Osteoblast (primary cell): ENCODE results near the gene HMGA1. TPM values are rescaled to one million over a fixed set of nuclear protein-coding genes. Genes with fewer than 3 reads are reported as not detected.
"Not testable (repeated sequence)": the region's sequence is repeated elsewhere in the genome, so short reads cannot be mapped to it uniquely, and the experiment has no call there.

Experiments
- DNase-seq: peaks from one replicate; pipeline ENCODE4 v3.0.0; 2011; ENCODE audit warnings: low spot score, mixed read lengths; ENCODE audit not compliant: insufficient read length; ENCODE audit errors: missing footprints
- H2AFZ ChIP-seq: 2 replicates; pipeline ENCODE4 v1.6.0; 2011; ENCODE audit warnings: mild to moderate bottlenecking, low read length
- H3K27ac ChIP-seq: 2 replicates; pipeline ENCODE4 v1.5.1; 2011; ENCODE audit warnings: mild to moderate bottlenecking, low read depth, low read length, moderate library complexity
- H3K27me3 ChIP-seq: 2 replicates; pipeline ENCODE4 v1.6.0; 2012; ENCODE audit warnings: mild to moderate bottlenecking, control low read depth, inconsistent platforms, low read length, moderate library complexity; ENCODE audit not compliant: insufficient read depth
- H3K36me3 ChIP-seq: 2 replicates; pipeline ENCODE4 v1.5.1; 2011; ENCODE audit warnings: mild to moderate bottlenecking, low read length, control low read depth, moderate library complexity; ENCODE audit not compliant: insufficient read depth
- H3K4me1 ChIP-seq: 2 replicates; pipeline ENCODE4 v1.5.1; 2011; ENCODE audit warnings: mild to moderate bottlenecking, low read length, control low read depth, moderate library complexity; ENCODE audit not compliant: insufficient read depth
- H3K4me2 ChIP-seq: 2 replicates; pipeline ENCODE4 v1.6.0; 2011; ENCODE audit warnings: mild to moderate bottlenecking, low read length; ENCODE audit not compliant: insufficient read depth
- H3K4me3 ChIP-seq: fragments of 200-600 bp; sonication (generic); 3 replicates; pipeline ENCODE4 v1.5.1; 2012; ENCODE audit warnings: mild to moderate bottlenecking, low read length, inconsistent platforms; ENCODE audit not compliant: insufficient read depth
- H3K79me2 ChIP-seq: 2 replicates; pipeline ENCODE4 v1.6.0; 2012; ENCODE audit warnings: mild to moderate bottlenecking, low read length, control low read depth, inconsistent platforms; ENCODE audit not compliant: insufficient read depth
- H3K9me3 ChIP-seq: 2 replicates; pipeline ENCODE4 v1.5.1; 2011; ENCODE audit warnings: low read depth, low read length, control low read depth
- H4K20me1 ChIP-seq: 2 replicates; pipeline ENCODE4 v1.6.0; 2012; ENCODE audit warnings: mild to moderate bottlenecking, low read length, control low read depth; ENCODE audit not compliant: insufficient read depth
- total RNA-seq: library from RNA; depleted of rRNA; stranded (reverse); fragments of >200 nt; gene quantifications from 2 replicates; pipeline ENCODE4 v1.2.3, GENCODE V29; 2012
- TF ChIP-seq, protein P1 (sequence below): IDR thresholded peaks from 2 replicates; pipeline ENCODE4 v1.5.1; 2011; ENCODE audit warnings: mild to moderate bottlenecking, low read depth, low read length, moderate library complexity; ENCODE audit errors: extremely low read depth

Gene HMGA1
- total RNA-seq, 1 donor = 59.4 TPM

DNA sequence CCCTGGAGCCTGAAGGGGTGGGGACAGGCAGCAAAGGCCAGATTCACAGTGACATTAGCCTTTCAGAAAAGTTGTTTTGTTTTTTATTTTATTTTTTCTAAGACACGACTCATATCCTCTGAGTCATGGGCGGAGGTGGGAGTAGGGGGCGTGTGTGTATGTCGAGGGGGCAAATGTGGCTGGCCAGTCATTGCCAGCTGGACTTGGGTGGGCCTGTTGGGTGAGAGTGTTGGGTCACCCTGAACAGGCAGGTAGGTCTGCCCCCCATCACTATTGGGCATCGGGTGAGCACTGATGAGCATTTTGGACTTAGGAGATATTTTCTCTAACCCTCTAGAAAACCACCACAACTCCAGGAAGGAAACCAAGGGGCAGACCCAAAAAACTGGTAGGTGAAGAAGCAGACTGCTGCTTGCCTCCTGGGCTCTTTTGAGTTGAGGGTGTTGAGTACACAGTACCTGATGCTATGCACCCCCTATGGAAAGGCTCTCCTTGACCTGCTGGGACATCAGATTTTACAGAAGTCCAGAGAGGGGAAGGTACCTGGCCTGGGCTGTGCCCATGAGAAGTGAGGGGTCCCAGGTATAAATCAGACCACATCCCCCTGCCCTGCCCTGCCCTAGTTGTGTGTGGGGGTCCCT is 6.6 kb downstream of the HMGA1 start:
- peaks cover 12% of the 10 kb centered on the region for H4K20me1 ChIP-seq
- peak overlapping the region; percentile 42 for H2AFZ ChIP-seq
- H3K4me1 ChIP-seq = peaks cover 60% of the 10 kb centered on the region
- H3K4me3 ChIP-seq = no peak overlapping the region
- H3K79me2 ChIP-seq = peaks cover 30% of the 10 kb centered on the region
- H3K27ac ChIP-seq = peak overlapping the region; percentile 93
- H3K27me3 ChIP-seq = no peaks in the 10 kb centered on the region
- H3K36me3 ChIP-seq = peaks cover 34% of the 10 kb centered on the region
- H3K9me3 ChIP-seq = no peaks in the 10 kb centered on the region
- DNase-seq = peak; percentile 93
- TF ChIP-seq, protein P1, sequence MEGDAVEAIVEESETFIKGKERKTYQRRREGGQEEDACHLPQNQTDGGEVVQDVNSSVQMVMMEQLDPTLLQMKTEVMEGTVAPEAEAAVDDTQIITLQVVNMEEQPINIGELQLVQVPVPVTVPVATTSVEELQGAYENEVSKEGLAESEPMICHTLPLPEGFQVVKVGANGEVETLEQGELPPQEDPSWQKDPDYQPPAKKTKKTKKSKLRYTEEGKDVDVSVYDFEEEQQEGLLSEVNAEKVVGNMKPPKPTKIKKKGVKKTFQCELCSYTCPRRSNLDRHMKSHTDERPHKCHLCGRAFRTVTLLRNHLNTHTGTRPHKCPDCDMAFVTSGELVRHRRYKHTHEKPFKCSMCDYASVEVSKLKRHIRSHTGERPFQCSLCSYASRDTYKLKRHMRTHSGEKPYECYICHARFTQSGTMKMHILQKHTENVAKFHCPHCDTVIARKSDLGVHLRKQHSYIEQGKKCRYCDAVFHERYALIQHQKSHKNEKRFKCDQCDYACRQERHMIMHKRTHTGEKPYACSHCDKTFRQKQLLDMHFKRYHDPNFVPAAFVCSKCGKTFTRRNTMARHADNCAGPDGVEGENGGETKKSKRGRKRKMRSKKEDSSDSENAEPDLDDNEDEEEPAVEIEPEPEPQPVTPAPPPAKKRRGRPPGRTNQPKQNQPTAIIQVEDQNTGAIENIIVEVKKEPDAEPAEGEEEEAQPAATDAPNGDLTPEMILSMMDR = no peak
- peak overlapping the region; percentile 74 for H3K4me2 ChIP-seq

DNA sequence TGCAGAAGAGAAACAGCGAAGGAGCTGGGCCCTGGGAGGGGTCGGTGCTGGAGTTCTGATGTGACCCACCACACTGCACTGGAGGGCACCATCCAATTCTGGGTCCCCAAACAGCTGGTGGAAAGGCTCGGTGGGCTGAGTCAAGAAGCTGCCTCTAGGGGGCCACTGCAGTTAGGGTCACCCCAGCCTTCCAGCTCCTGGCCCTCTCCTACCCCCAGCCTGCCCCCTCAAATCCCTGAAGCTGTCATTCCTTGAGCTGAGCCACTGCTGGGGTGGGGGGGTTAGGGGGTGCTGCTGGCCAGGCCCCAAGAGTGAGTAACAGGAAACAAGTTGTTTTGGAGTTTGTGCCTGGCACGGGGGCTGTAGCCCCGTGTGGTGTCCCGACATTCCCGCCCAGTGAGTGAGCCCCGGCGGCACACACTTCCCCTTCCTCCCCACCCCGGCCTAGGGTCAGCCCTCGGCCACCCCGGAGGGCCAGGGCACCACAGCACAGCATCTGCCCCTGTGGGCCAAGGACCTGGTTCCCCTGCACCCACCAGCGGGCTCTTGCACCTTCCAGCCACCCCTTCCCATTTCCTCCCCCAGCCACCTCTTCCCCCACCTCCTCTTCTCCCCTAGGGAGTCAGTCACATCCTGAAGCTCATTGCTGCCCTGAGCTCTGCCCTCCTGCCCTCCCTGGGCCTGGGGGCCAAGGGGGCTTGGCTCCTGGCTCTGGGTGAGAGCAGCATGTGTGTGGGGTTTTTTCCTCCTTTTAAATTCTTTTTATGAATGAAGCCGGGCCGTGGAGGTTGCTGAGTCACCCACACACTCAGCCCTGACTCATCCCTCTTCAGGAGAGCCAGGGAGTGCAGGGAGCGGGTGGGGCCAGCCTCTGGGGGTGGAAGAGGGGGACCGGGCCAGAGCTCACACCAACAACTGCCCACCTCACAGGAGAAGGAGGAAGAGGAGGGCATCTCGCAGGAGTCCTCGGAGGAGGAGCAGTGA is 7.5 kb downstream of the HMGA1 start:
- TF ChIP-seq, protein P1 = peak; percentile 43

DNA sequence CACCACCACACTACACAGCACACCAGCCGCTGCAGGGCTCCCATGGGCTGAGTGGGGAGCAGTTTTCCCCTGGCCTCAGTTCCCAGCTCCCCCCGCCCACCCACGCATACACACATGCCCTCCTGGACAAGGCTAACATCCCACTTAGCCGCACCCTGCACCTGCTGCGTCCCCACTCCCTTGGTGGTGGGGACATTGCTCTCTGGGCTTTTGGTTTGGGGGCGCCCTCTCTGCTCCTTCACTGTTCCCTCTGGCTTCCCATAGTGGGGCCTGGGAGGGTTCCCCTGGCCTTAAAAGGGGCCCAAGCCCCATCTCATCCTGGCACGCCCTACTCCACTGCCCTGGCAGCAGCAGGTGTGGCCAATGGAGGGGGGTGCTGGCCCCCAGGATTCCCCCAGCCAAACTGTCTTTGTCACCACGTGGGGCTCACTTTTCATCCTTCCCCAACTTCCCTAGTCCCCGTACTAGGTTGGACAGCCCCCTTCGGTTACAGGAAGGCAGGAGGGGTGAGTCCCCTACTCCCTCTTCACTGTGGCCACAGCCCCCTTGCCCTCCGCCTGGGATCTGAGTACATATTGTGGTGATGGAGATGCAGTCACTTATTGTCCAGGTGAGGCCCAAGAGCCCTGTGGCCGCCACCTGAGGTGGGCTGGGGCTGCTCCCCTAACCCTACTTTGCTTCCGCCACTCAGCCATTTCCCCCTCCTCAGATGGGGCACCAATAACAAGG is 8.5 kb downstream of the HMGA1 start:
- H3K27me3 ChIP-seq, H3K9me3 ChIP-seq, H3K4me3 ChIP-seq, H3K27ac ChIP-seq, DNase-seq, H4K20me1 ChIP-seq, H2AFZ ChIP-seq, H3K4me2 ChIP-seq: not testable (repeated sequence)
- peaks cover 24% of the 10 kb centered on the region for H3K79me2 ChIP-seq
- H3K4me1 ChIP-seq = peaks cover 46% of the 10 kb centered on the region
- H3K36me3 ChIP-seq = peaks cover 31% of the 10 kb centered on the region

More for the DNA sequence above, 7.5 kb downstream of the HMGA1 start:
- Histone ChIP-seq H3K4me2 (peak overlapping the region; percentile 74), H4K20me1 (peaks cover 11% of the 10 kb centered on the region), H2AFZ (no peak overlapping the region), H3K27ac (peak overlapping the region; percentile 93), H3K9me3 (no peaks in the 10 kb centered on the region), H3K4me3 (peak overlapping the region; percentile 45), H3K36me3 (peaks cover 32% of the 10 kb centered on the region), H3K4me1 (peaks cover 55% of the 10 kb centered on the region), H3K27me3 (no peaks in the 10 kb centered on the region), H3K79me2 (peaks cover 24% of the 10 kb centered on the region)
- peak; percentile 99 for DNase-seq

DNA sequence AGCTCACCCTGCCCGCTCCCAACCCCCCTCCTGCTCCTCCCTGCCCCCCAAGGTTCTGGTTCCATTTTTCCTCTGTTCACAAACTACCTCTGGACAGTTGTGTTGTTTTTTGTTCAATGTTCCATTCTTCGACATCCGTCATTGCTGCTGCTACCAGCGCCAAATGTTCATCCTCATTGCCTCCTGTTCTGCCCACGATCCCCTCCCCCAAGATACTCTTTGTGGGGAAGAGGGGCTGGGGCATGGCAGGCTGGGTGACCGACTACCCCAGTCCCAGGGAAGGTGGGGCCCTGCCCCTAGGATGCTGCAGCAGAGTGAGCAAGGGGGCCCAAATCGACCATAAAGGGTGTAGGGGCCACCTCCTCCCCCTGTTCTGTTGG is 9.1 kb downstream of the HMGA1 start:
- peaks cover 46% of the 10 kb centered on the region for H3K4me1 ChIP-seq
- not testable (repeated sequence) for DNase-seq, H2AFZ ChIP-seq, H4K20me1 ChIP-seq, H3K27ac ChIP-seq, H3K4me2 ChIP-seq, H3K9me3 ChIP-seq, H3K4me3 ChIP-seq, H3K27me3 ChIP-seq
- H3K36me3 ChIP-seq = peaks cover 27% of the 10 kb centered on the region
- H3K79me2 ChIP-seq = peaks cover 21% of the 10 kb centered on the region
